ENCODE data around the gene B3GLCT.

DNA sequence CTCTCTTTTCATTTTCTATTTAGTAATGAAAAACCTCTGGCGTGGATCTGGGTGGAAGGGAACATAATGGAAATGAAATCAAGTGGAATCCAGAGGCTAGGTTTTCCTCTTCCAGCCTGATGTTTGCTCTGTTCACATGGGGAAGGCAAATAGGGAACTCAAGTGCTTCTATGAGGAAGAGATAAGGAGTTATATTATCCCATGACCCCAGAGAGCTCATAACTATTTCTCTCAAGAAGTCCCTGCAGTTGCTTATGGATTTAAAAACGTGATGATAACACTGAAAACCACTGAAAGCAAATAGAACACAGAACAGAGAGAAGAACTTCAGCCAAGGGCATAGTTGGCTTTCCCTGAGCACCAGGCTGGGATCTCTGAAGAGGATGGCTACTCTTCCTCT, 157.8 kb downstream of the B3GLCT start:
- TF ChIP-seq EZH2 (optimal IDR thresholded peaks at IDR 0.05; ENCODE audit: low read depth, low read length) (no peak), EZH2phosphoT487 (IDR thresholded peaks at IDR 0.05; ENCODE audit: low read length) (no peak)
- TF ChIP-seq, protein P1, sequence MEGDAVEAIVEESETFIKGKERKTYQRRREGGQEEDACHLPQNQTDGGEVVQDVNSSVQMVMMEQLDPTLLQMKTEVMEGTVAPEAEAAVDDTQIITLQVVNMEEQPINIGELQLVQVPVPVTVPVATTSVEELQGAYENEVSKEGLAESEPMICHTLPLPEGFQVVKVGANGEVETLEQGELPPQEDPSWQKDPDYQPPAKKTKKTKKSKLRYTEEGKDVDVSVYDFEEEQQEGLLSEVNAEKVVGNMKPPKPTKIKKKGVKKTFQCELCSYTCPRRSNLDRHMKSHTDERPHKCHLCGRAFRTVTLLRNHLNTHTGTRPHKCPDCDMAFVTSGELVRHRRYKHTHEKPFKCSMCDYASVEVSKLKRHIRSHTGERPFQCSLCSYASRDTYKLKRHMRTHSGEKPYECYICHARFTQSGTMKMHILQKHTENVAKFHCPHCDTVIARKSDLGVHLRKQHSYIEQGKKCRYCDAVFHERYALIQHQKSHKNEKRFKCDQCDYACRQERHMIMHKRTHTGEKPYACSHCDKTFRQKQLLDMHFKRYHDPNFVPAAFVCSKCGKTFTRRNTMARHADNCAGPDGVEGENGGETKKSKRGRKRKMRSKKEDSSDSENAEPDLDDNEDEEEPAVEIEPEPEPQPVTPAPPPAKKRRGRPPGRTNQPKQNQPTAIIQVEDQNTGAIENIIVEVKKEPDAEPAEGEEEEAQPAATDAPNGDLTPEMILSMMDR (IDR thresholded peaks at IDR 0.05; ENCODE audit: low read length): no peak
